ENCODE results near the gene SPATA4. TPM values are rescaled to one million over a fixed set of nuclear protein-coding genes. Genes with fewer than 3 reads are reported as not detected.

SPATA4 gene
- total and polyA plus RNA-seq, 10 of the 15 experiments (the other 5 are each of a cell fraction or from before 2014, with no cell fraction given) = not detected

- no peak for TF ChIP-seq ATF7 (IDR thresholded peaks at IDR 0.05; ENCODE audit: low read depth)
- no peak for TF ChIP-seq ZNF207 (IDR thresholded peaks at IDR 0.05; ENCODE audit: borderline replicate concordance)
- no peak for TF ChIP-seq MAX (IDR thresholded peaks at IDR 0.05; ENCODE audit: low read depth, low read length)
Measured at GRCh38 chr4:176163041-176163440, 32.3 kb downstream of the SPATA4 start (continued).

DNA sequence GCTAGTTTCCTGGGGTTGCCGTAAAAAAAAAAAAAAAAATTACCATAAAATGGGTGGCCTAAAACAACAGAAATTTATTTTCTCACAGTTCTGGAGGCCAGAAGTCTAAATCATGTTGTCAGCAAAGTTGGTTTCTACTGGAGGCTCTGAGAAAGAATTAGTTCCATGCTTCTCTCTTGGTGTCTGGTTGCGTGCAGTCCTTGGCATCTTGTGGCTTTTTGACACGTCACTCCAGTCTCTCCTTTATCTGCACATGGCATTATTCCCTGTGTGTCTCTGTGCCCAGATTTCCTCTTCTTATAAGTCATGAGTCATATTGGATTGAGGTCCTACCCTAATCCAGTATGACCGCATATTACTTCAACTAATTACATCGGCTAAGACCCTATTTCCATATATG is 38.7 kb downstream of the SPATA4 start:
- H3K9me3 ChIP-seq (replicated peaks; ENCODE audit: control insufficient read depth, insufficient read depth, low read length) = no peaks in the 10 kb centered on the region
- ChIA-PET CTCF (no interaction called here), POLR2A (no interaction called here), RAD21 (ENCODE audit: unreplicated experiment) (no interaction called here), SMC1A (ENCODE audit: uncharacterized antibody, unreplicated experiment) (no interaction called here)
- BruUV-seq (replicated peaks) = no TSS peak
- H3K27ac ChIP-seq (ENCODE audit: control insufficient read depth, insufficient read depth) = no peak overlapping the region
- ATAC-seq (no peak), DNase-seq (ENCODE audit: low read depth, low spot score) (no peak), FAIRE-seq (no peak)
- H3K4me2 ChIP-seq (ENCODE audit: control insufficient read depth, insufficient read depth) = no peak overlapping the region
- in situ Hi-C loops (cut with MboI) (no loop called here), intact Hi-C loops (cut with micrococcal nuclease; ENCODE audit: unreplicated experiment) (no loop called here)
- no peaks in the 10 kb centered on the region for H3K27me3 ChIP-seq (replicated peaks in 1 of 2; ENCODE audit: control insufficient read depth in 2 of 2, insufficient read depth in 2 of 2, low read length in 1 of 2)
- H4K20me1 ChIP-seq (ENCODE audit: control insufficient read depth, insufficient read depth) = no peaks in the 10 kb centered on the region
- 88% methylated on average over 5 of the region's 5 CpGs for WGBS (ENCODE audit: insufficient coverage, insufficient replicate concordance, low lambda C conversion rate, missing lambda C conversion rate)
- no peak overlapping the region for H2AFZ ChIP-seq (ENCODE audit: control insufficient read depth, low read depth, low read length)
- H3K79me2 ChIP-seq (ENCODE audit: control insufficient read depth, insufficient read depth, low read length) = no peaks in the 10 kb centered on the region
- H3K9ac ChIP-seq (ENCODE audit: control insufficient read depth, insufficient read depth, low read length) = no peak overlapping the region
- no peak overlapping the region for H3K4me3 ChIP-seq
- H3K4me1 ChIP-seq (ENCODE audit: control insufficient read depth, insufficient read depth, low read length) = no peaks in the 10 kb centered on the region
- H3K36me3 ChIP-seq (ENCODE audit: control insufficient read depth in 2 of 2, insufficient read depth in 2 of 2, low read length in 1 of 2) = no peaks in the 10 kb centered on the region
- TF ChIP-seq RAD21 (IDR thresholded peaks at IDR 0.05; ENCODE audit: insufficient read depth, low read depth, low read length) (no peak), SMAD1 (IDR thresholded peaks at IDR 0.05; ENCODE audit: low read depth, partially characterized antibody) (no peak), SREBF1 (IDR thresholded peaks at IDR 0.05; ENCODE audit: low read length) (no peak), REST (IDR thresholded peaks at IDR 0.05; ENCODE audit: low read depth, low read length) (no peak), USF1 (IDR thresholded peaks at IDR 0.05; ENCODE audit: borderline replicate concordance, extremely low read length, insufficient read depth, low read depth, low read length) (no peak), CBX3 (IDR thresholded peaks at IDR 0.05; ENCODE audit: borderline replicate concordance, low read depth) (no peak), RAD51 (IDR thresholded peaks at IDR 0.05) (no peak), CHD4 (IDR thresholded peaks at IDR 0.05) (no peak), TARDBP (IDR thresholded peaks at IDR 0.05; ENCODE audit: borderline replicate concordance) (no peak), ZZZ3 (IDR thresholded peaks at IDR 0.05; ENCODE audit: control insufficient read depth, insufficient read length, low read depth) (no peak), YBX1 (IDR thresholded peaks at IDR 0.05) (no peak), SMC3 (IDR thresholded peaks at IDR 0.05; ENCODE audit: borderline replicate concordance, low read length) (no peak), IKZF1 (conservative IDR thresholded peaks at IDR 0.05) (no peak), HDGF (IDR thresholded peaks at IDR 0.05) (no peak)
- TF ChIP-seq, protein P1, sequence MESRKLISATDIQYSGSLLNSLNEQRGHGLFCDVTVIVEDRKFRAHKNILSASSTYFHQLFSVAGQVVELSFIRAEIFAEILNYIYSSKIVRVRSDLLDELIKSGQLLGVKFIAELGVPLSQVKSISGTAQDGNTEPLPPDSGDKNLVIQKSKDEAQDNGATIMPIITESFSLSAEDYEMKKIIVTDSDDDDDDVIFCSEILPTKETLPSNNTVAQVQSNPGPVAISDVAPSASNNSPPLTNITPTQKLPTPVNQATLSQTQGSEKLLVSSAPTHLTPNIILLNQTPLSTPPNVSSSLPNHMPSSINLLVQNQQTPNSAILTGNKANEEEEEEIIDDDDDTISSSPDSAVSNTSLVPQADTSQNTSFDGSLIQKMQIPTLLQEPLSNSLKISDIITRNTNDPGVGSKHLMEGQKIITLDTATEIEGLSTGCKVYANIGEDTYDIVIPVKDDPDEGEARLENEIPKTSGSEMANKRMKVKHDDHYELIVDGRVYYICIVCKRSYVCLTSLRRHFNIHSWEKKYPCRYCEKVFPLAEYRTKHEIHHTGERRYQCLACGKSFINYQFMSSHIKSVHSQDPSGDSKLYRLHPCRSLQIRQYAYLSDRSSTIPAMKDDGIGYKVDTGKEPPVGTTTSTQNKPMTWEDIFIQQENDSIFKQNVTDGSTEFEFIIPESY (IDR thresholded peaks at IDR 0.05) = no peak
